ENCODE measurements around the gene AJAP1. TPM values are rescaled to one million over a fixed set of nuclear protein-coding genes. Genes with fewer than 3 reads are reported as not detected.

Gene AJAP1
- total and polyA plus RNA-seq, 4 donors, result 0.16 to 2.3 TPM; not detected in 2

DNA sequence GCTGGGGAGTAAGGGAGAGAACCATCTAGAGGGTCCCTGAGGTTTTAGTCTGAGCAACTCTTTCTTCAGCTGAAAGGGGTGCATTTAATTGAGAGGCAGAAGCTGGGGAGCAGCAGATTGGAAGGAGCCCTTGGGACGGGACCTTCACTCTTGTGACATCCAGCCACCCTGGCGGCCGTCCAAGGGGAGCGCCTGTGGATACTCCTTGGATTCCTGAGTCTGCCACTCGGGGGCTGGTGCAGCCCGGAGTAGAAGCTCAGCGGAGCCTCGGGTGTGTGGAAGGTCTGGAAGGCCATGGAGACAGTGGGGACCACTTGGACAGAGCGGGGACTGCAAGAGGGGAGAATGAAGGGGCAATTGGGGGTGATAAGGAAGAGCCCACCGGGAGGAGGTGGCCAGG, 68.7 kb downstream of the AJAP1 start:
- Histone ChIP-seq H3K9me3 (ENCODE audit: control insufficient read depth, low read length) (no peaks in the 10 kb centered on the region), H3K27ac (ENCODE audit: low read depth in 1 of 2, low read length in 2 of 2) (no peak overlapping the region), H3K4me3 (ENCODE audit: low read length in 2 of 2) (no peak overlapping the region), H3K4me1 (ENCODE audit: control insufficient read depth in 1 of 2, insufficient read depth in 2 of 2, low read length in 2 of 2) (no peaks in the 10 kb centered on the region), H3K27me3 (ENCODE audit: control insufficient read depth in 1 of 2, insufficient read depth in 2 of 2, low read length in 1 of 2) (no peaks in the 10 kb centered on the region), H3K36me3 (ENCODE audit: control insufficient read depth in 1 of 2, insufficient read depth in 2 of 2, low read length in 1 of 2) (no peaks in the 10 kb centered on the region)
- intact Hi-C loops (cut with DNase I), result no loop called here
- 60 to 74% methylated on average over 10 of the region's 10 CpGs for WGBS, 2 donors
- no peak for ATAC-seq (ENCODE audit: low FRiP score)
- DNase-seq, result no peak

DNA sequence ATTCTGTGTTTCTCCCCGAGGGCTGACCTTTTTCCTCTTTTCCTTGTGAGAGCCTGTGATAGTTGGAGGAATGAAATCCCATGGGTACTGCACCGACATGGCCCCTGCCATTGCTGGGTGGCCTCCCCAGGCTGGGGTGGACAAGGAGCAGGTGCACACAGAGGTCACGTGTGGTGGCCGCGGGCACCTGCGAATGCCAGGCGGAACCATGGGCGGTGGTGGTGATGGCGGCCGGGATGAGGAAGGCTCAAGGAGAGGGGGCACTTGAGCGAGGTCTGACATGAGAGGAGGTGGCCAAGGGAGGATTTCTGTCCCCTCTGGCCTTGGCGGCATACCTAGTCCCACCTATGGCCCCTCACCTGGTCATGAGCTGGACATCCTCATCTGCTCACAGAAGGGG, 69.6 kb downstream of the AJAP1 start:
- Histone ChIP-seq H3K27me3 (ENCODE audit: control insufficient read depth in 1 of 2, insufficient read depth in 2 of 2, low read length in 1 of 2) (no peaks in the 10 kb centered on the region), H3K27ac (ENCODE audit: low read depth in 1 of 2, low read length in 2 of 2) (no peak overlapping the region), H3K36me3 (ENCODE audit: control insufficient read depth in 1 of 2, insufficient read depth in 2 of 2, low read length in 1 of 2) (no peaks in the 10 kb centered on the region), H3K9me3 (ENCODE audit: control insufficient read depth, low read length) (no peaks in the 10 kb centered on the region), H3K4me3 (ENCODE audit: low read length in 2 of 2) (no peak overlapping the region), H3K4me1 (ENCODE audit: control insufficient read depth in 1 of 2, insufficient read depth in 2 of 2, low read length in 2 of 2) (no peaks in the 10 kb centered on the region)
- WGBS, 2 donors, result 90 to 92% methylated on average over 12 of the region's 12 CpGs
- ATAC-seq (ENCODE audit: low FRiP score), result no peak
- DNase-seq, result no peak
- intact Hi-C loops (cut with DNase I), result no loop called here

DNA sequence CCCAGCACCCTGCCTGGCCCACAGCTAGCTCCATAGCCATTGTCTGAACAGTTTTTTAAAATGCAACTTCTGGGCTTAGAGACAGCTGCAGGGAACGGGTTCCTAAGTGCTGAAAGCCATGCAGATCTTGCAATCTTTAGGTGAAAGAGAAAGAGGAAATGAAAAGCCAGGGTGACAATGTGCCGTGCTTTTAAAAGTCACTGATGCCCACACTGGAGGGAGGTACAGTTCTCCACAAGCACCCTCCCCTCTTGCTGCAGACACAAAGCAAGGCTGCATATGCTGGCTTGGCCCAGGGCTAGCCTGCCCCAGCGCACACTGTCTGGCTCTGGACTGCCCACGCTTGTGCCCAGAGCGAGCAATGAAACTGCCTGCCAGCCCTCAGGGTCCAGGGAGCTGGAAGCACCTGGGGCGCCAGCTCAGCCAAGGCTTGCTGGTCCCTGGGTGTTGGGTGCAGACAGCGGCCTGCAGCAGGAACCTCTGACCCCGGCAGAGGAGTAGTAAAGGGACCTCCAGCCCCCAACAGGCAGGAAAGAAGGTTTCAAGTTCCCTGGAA, 70.4 kb downstream of the AJAP1 start:
- H3K27me3 ChIP-seq (ENCODE audit: control insufficient read depth in 1 of 2, insufficient read depth in 2 of 2, low read length in 1 of 2), result no peaks in the 10 kb centered on the region
- 73 to 75% methylated on average over 8 of the region's 8 CpGs for WGBS, 2 donors

GRCh38 chr1:4725416-4725815, 71.0 kb downstream of the AJAP1 start:
- intact Hi-C loops (cut with DNase I), result no loop called here
- ATAC-seq (ENCODE audit: low FRiP score) (no peak), DNase-seq (no peak)
- 79% methylated on average over 12 of the region's 12 CpGs for WGBS, 2 donors
- Histone ChIP-seq H3K9me3 (ENCODE audit: control insufficient read depth, low read length) (no peaks in the 10 kb centered on the region), H3K27ac (ENCODE audit: low read depth in 1 of 2, low read length in 2 of 2) (no peak overlapping the region), H3K36me3 (ENCODE audit: control insufficient read depth in 1 of 2, insufficient read depth in 2 of 2, low read length in 1 of 2) (no peaks in the 10 kb centered on the region), H3K4me1 (ENCODE audit: control insufficient read depth in 1 of 2, insufficient read depth in 2 of 2, low read length in 2 of 2) (no peaks in the 10 kb centered on the region), H3K27me3 (ENCODE audit: control insufficient read depth in 1 of 2, insufficient read depth in 2 of 2, low read length in 1 of 2) (no peaks in the 10 kb centered on the region), H3K4me3 (ENCODE audit: low read length in 2 of 2) (no peak overlapping the region)

More for the DNA sequence above, 70.4 kb downstream of the AJAP1 start:
- no peak overlapping the region for H3K27ac ChIP-seq (ENCODE audit: low read depth in 1 of 2, low read length in 2 of 2)
- ATAC-seq (ENCODE audit: low FRiP score) (no peak), DNase-seq (no peak)
- H3K36me3 ChIP-seq (ENCODE audit: control insufficient read depth in 1 of 2, insufficient read depth in 2 of 2, low read length in 1 of 2), result no peaks in the 10 kb centered on the region
- no peak overlapping the region for H3K4me3 ChIP-seq (ENCODE audit: low read length in 2 of 2)
- H3K4me1 ChIP-seq (ENCODE audit: control insufficient read depth in 1 of 2, insufficient read depth in 2 of 2, low read length in 2 of 2), result no peaks in the 10 kb centered on the region
- intact Hi-C loops (cut with DNase I), result no loop called here
- no peaks in the 10 kb centered on the region for H3K9me3 ChIP-seq (ENCODE audit: control insufficient read depth, low read length)

DNA sequence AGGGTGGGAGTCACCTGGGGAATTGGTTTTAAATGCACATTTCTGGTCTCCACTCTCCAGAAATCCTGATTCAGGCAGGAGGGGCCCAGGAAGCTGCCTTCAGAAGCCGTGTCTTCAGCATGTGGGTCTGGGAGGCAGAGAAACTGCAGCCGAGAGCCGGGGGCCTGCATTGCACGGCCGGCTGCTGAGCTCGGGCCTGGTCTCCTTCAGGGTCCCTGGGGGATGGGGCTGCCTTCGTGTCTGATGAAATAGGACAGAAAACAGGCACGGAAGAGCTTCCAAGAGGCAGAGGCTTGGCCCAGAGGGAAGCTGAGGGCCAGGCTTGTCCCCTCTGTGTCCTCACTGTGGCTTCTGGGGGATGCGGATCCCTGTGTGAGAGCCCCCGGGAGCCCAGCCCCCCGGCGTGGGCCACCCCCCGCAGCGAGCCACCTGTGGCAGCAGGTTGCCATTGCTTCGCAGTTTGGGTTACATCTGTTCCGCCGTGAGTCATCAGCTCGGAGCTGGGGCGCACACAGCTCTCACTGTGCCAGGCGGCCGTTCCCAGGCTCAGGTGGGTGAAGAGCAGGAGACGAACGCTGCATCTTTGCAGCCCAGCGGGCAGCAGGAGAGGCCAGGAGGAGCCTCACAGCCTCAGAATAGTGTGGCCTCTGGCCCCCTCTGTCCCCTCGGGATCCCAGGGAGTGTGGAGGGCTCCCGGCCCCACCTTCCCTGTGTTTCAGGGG, 72.4 kb downstream of the AJAP1 start:
- H3K36me3 ChIP-seq (ENCODE audit: control insufficient read depth in 1 of 2, insufficient read depth in 2 of 2, low read length in 1 of 2), result no peaks in the 10 kb centered on the region
- H3K4me3 ChIP-seq (ENCODE audit: low read length in 2 of 2), result no peak overlapping the region
- intact Hi-C loops (cut with DNase I), result no loop called here
- H3K9me3 ChIP-seq (ENCODE audit: control insufficient read depth, low read length), result no peaks in the 10 kb centered on the region
- no peaks in the 10 kb centered on the region for H3K27me3 ChIP-seq (ENCODE audit: control insufficient read depth in 1 of 2, insufficient read depth in 2 of 2, low read length in 1 of 2)
- no peak for DNase-seq
- 59 to 63% methylated on average over 25 to 26 of the region's 26 CpGs for WGBS, 2 donors
- no peak overlapping the region for H3K27ac ChIP-seq (ENCODE audit: low read depth in 1 of 2, low read length in 2 of 2)
- H3K4me1 ChIP-seq (ENCODE audit: control insufficient read depth in 1 of 2, insufficient read depth in 2 of 2, low read length in 2 of 2), result no peaks in the 10 kb centered on the region
- no peak for ATAC-seq (ENCODE audit: low FRiP score)

DNA sequence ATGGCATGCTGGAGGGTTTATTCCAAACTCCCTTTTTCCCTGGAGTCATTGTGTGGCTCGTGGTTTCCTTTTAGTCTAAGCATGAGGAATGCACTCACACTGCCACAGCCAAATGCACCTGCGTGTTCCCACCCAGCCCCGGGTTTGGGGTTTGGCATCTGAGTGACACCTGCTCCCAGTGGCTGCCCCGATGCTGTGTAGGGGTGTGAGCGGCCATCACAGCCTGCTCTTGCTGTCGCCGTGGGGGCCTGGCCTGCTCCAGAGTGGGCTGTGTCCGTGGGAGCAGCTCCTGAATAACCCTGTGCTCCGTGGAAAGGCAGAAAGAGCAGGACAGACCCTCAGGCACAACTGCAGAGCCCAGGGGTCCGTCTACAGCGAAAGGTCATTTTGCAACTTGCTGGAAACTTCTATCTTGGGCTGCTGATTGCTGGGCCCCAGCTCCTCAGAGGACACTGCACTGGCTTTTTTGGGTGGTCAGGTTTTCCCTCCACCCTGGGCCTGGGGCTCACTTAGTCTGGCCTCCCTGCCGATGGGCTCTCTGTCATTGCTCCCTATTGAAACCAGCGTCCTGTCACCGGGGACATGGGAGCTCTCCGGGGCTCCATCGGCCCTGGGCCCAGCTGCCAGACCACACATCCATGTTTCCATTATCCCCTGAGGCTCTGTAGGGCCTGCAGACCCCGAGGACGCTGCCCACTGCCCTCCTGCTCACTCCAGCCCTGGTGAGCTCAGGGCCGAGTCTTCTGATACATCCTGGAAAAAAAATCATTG, 74.1 kb downstream of the AJAP1 start:
- DNase-seq (no peak), ATAC-seq (ENCODE audit: low FRiP score) (no peak)
- no peaks in the 10 kb centered on the region for H3K9me3 ChIP-seq (ENCODE audit: control insufficient read depth, low read length)
- intact Hi-C loops (cut with DNase I), result no loop called here
- no peaks in the 10 kb centered on the region for H3K4me1 ChIP-seq (ENCODE audit: control insufficient read depth in 1 of 2, insufficient read depth in 2 of 2, low read length in 2 of 2)
- no peaks in the 10 kb centered on the region for H3K27me3 ChIP-seq (ENCODE audit: control insufficient read depth in 1 of 2, insufficient read depth in 2 of 2, low read length in 1 of 2)
- no peaks in the 10 kb centered on the region for H3K36me3 ChIP-seq (ENCODE audit: control insufficient read depth in 1 of 2, insufficient read depth in 2 of 2, low read length in 1 of 2)
- WGBS, 2 donors, result 71 to 77% methylated on average over 19 of the region's 19 CpGs
- no peak overlapping the region for H3K4me3 ChIP-seq (ENCODE audit: low read length in 2 of 2)
- no peak overlapping the region for H3K27ac ChIP-seq (ENCODE audit: low read depth in 1 of 2, low read length in 2 of 2)

DNA sequence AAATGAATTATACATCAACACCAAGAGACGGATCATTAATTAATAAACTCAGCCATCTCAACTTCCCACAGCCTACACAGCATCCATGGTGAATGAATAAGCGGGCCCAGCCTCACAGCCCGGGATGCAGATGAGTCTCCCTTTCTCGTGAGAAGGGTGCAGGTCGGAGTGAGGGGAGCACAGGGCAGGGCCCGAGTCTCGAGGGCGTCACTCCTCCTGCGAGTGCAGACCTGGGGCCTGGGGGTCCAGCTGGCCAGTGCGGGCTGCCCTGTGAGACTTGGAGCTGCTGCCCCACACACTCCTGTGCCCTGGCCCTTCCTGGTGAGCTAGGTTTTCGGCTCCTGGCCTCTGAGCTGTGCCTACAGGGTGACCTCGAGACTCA, 74.7 kb downstream of the AJAP1 start:
- no peaks in the 10 kb centered on the region for H3K4me1 ChIP-seq (ENCODE audit: control insufficient read depth in 1 of 2, insufficient read depth in 2 of 2, low read length in 2 of 2)

DNA sequence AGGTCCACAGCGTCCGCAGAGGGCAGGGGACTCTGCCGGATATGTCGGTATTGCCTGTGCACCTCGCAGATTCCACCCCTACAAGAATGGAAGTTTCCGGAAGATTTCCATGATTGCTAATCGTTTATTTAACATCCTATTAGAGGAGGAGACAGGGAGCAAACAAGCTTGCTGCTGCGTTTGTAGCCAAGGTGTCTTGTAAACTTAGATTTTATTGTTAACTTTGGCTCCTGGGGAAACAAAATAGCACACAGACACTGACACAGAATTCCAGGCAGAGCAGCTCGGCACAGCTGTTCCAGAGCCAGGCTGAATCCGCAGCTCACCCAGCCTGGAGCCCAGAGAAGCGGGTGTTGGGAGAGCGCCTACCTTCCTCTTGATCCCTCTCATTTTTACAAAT, 75.7 kb downstream of the AJAP1 start:
- Histone ChIP-seq H3K4me3 (ENCODE audit: low read length in 2 of 2) (no peak overlapping the region), H3K27me3 (ENCODE audit: control insufficient read depth in 1 of 2, insufficient read depth in 2 of 2, low read length in 1 of 2) (no peaks in the 10 kb centered on the region), H3K27ac (ENCODE audit: low read depth in 1 of 2, low read length in 2 of 2) (no peak overlapping the region), H3K36me3 (ENCODE audit: control insufficient read depth in 1 of 2, insufficient read depth in 2 of 2, low read length in 1 of 2) (no peaks in the 10 kb centered on the region), H3K9me3 (ENCODE audit: control insufficient read depth, low read length) (no peaks in the 10 kb centered on the region), H3K4me1 (ENCODE audit: control insufficient read depth in 1 of 2, insufficient read depth in 2 of 2, low read length in 2 of 2) (no peaks in the 10 kb centered on the region)
- DNase-seq, result no peak
- intact Hi-C loops (cut with DNase I), result no loop called here
- WGBS, 2 donors, result 34 to 53% methylated on average over 12 of the region's 12 CpGs
- no peak for ATAC-seq (ENCODE audit: low FRiP score)

More for the DNA sequence above, 74.7 kb downstream of the AJAP1 start:
- Histone ChIP-seq H3K27ac (ENCODE audit: low read depth in 1 of 2, low read length in 2 of 2) (no peak overlapping the region), H3K9me3 (ENCODE audit: control insufficient read depth, low read length) (no peaks in the 10 kb centered on the region), H3K4me3 (ENCODE audit: low read length in 2 of 2) (no peak overlapping the region), H3K27me3 (ENCODE audit: control insufficient read depth in 1 of 2, insufficient read depth in 2 of 2, low read length in 1 of 2) (no peaks in the 10 kb centered on the region), H3K36me3 (ENCODE audit: control insufficient read depth in 1 of 2, insufficient read depth in 2 of 2, low read length in 1 of 2) (no peaks in the 10 kb centered on the region)
- ATAC-seq (ENCODE audit: low FRiP score) (no peak), DNase-seq (no peak)
- WGBS, 2 donors, result 74 to 80% methylated on average over 12 of the region's 12 CpGs
- intact Hi-C loops (cut with DNase I), result no loop called here

All from aorta (tissue), 5 donors.